Endothelial cell of umbilical vein (primary cell): ENCODE results near the gene MAP3K7CL. TPM values are rescaled to one million over a fixed set of nuclear protein-coding genes. Genes with fewer than 3 reads are reported as not detected.

Source experiments
- BruUV-seq: library from RNA; stranded (reverse); fragments of 400-500 nt; replicated peaks from 2 replicates; lab custom pipeline; 2021; lab: Mats Ljungman, UMichigan
- CTCF ChIA-PET: fragments of 300-600, 350-600 bp; sonication (Branson Sonifier 250); formaldehyde crosslinking; loops from one replicate; lab custom pipeline; 2021; ENCODE audit warnings: antibody characterized with exemption, inconsistent platforms; lab: Charles Lee
- POLR2A ChIA-PET: fragments of 300-600, 350-600 bp; sonication (Branson Sonifier 250); formaldehyde crosslinking; loops from one replicate; lab custom pipeline; 2021; ENCODE audit warnings: antibody characterized with exemption, inconsistent platforms; lab: Charles Lee
- DNase-seq: peaks from one replicate; pipeline ENCODE4 v3.0.0-alpha.2; 2011; ENCODE audit warnings: low read depth, low spot score
- FAIRE-seq: peaks from 2 replicates; lab custom pipeline; 2011; peaks lifted over from hg19 to GRCh38; lab: Jason Lieb, UNC
- H2AFZ ChIP-seq: 2 replicates; pipeline ENCODE4 v1.6.0; 2012; ENCODE audit warnings: low read depth, low read length, control low read depth, inconsistent platforms
- H3K27ac ChIP-seq: 2 replicates; pipeline ENCODE4 v1.5.1; 2011; ENCODE audit warnings: low read depth, mild to moderate bottlenecking, control low read depth, low read length, moderate library complexity; ENCODE audit not compliant: insufficient read depth
- H3K27me3 ChIP-seq, 2 experiments: 2 replicates each; pipeline versions ENCODE4 v1.6.0 to v1.6.1; 2011; ENCODE audit warnings: low read length in 2 of 2, mixed read lengths in 1 of 2; ENCODE audit not compliant: control insufficient read depth in 2 of 2, insufficient read depth in 2 of 2
- H3K36me3 ChIP-seq, 2 experiments: 2 replicates in 1 of 2; 3 replicates in 1 of 2; pipeline ENCODE4 v1.5.1; 2011; ENCODE audit warnings: low read length in 2 of 2, mild to moderate bottlenecking in 1 of 2, moderate library complexity in 1 of 2; ENCODE audit not compliant: control insufficient read depth in 2 of 2, insufficient read depth in 2 of 2; ENCODE audit errors: extremely low read depth in 1 of 2
- H3K4me1 ChIP-seq: 3 replicates; pipeline ENCODE4 v1.5.1; 2011; ENCODE audit warnings: mild to moderate bottlenecking, low read length; ENCODE audit not compliant: control insufficient read depth, insufficient read depth; ENCODE audit errors: extremely low read depth
- H3K4me2 ChIP-seq: 2 replicates; pipeline ENCODE4 v1.6.1; 2011; ENCODE audit warnings: low read length, control low read depth, mixed read lengths; ENCODE audit not compliant: insufficient read depth
- H3K4me3 ChIP-seq, 3 experiments: fragments of 200-600 bp in 1 of 3; sonication (generic), shearing (Covaris generic) in 1 of 3; replicated peaks in 1 of 3; 2 replicates each; pipeline ENCODE4 v1.5.1; 2011 to 2016; ENCODE audit warnings: control low read depth in 3 of 3, low read length in 3 of 3, mild to moderate bottlenecking in 2 of 3, inconsistent platforms in 1 of 3, low read depth in 1 of 3, moderate library complexity in 1 of 3; ENCODE audit not compliant: insufficient read depth in 1 of 3
- H3K79me2 ChIP-seq: 2 replicates; pipeline ENCODE4 v1.6.0; 2012; ENCODE audit warnings: low read length, inconsistent platforms; ENCODE audit not compliant: control insufficient read depth, insufficient read depth
- H3K9ac ChIP-seq: replicated peaks from 2 replicates; pipeline ENCODE3; 2011; ENCODE audit warnings: low read length, control low read depth; ENCODE audit not compliant: insufficient read depth; ENCODE audit errors: extremely low read depth
- H3K9me1 ChIP-seq: replicated peaks from 3 replicates; pipeline ENCODE4 v1.6.0; 2011; ENCODE audit warnings: mild to moderate bottlenecking, low read length; ENCODE audit not compliant: control insufficient read depth, insufficient read depth; ENCODE audit errors: extremely low read depth
- H3K9me3 ChIP-seq: replicated peaks from 2 replicates; pipeline ENCODE4 v1.5.1; 2012; ENCODE audit warnings: low read length, inconsistent platforms; ENCODE audit not compliant: control insufficient read depth, insufficient read depth
- H4K20me1 ChIP-seq: replicated peaks from 2 replicates; pipeline ENCODE3; 2011; ENCODE audit warnings: mild to moderate bottlenecking, low read length; ENCODE audit not compliant: control insufficient read depth, insufficient read depth; ENCODE audit errors: extremely low read depth
- EZH2 ChIP-seq: IDR thresholded peaks from 2 replicates; pipeline ENCODE4 v1.6.1; 2012; ENCODE audit warnings: borderline replicate concordance, low read depth, mild to moderate bottlenecking, moderate library complexity, low read length, inconsistent platforms; ENCODE audit not compliant: severe bottlenecking
- FOS ChIP-seq: IDR thresholded peaks from 2 replicates; pipeline ENCODE4 v1.6.1; 2011; ENCODE audit warnings: mild to moderate bottlenecking, low read length, moderate library complexity, borderline replicate concordance; ENCODE audit not compliant: insufficient read depth
- GATA2 ChIP-seq: IDR thresholded peaks from 2 replicates; pipeline ENCODE4 v1.7.0; 2011; ENCODE audit warnings: low read depth, mild to moderate bottlenecking, moderate library complexity, mixed read lengths, low read length; ENCODE audit not compliant: insufficient read length, insufficient read depth
- JUN ChIP-seq: IDR thresholded peaks from 2 replicates; pipeline ENCODE4 v1.6.1; 2011; ENCODE audit warnings: borderline replicate concordance, low read depth; ENCODE audit not compliant: insufficient read length, insufficient read depth
- MYC ChIP-seq: IDR thresholded peaks from one replicate; pipeline ENCODE4 v1.6.1; 2011; ENCODE audit warnings: mild to moderate bottlenecking, low read depth, low read length
- POLR2A ChIP-seq: IDR thresholded peaks from 2 replicates; pipeline ENCODE4 v1.6.1; 2012; ENCODE audit warnings: low read depth, mild to moderate bottlenecking, control low read depth, low read length
- POLR2AphosphoS5 ChIP-seq: IDR thresholded peaks from 2 replicates; pipeline ENCODE4 v1.6.1; 2012; ENCODE audit warnings: low read depth, mild to moderate bottlenecking, control low read depth, low read length, moderate library complexity; ENCODE audit not compliant: insufficient read depth
- dilution Hi-C: fragments of 300-500 bp; cut with MboI; formaldehyde crosslinking; loops from one replicate; pipeline ENCODE4 v1.15.0; 2019; ENCODE audit warnings: low sequenced_read_pairs; ENCODE audit not compliant: extremely low pct_ligation_motif_present
- intact Hi-C: fragments of 100-400 bp; cut with micrococcal nuclease; formaldehyde crosslinking; loops from one replicate; pipeline ENCODE4 v1.10.0; 2022
- polyA plus RNA-seq, 4 experiments: library from polyadenylated mRNA; depleted of rRNA in 3 of 4; stranded (reverse) in 3 of 4; unstranded in 1 of 4; fragments of >200 nt; gene quantifications; 2 replicates each; pipeline versions ENCODE4 v1.2.1 to v1.2.3, GENCODE V29; 2011 to 2012; ENCODE audit warnings: missing spikeins in 1 of 4
- total RNA-seq: library from RNA; stranded (reverse); gene quantifications from 2 replicates; pipeline ENCODE4 v1.2.3, GENCODE V29; 2021
- TF ChIP-seq, protein P1 (sequence below), 2 donors: IDR thresholded peaks; 1 replicate in 1 of 2; 2 replicates in 1 of 2; pipeline ENCODE4 v1.5.1; 2011; ENCODE audit warnings: low read length in 2 of 2, mild to moderate bottlenecking in 2 of 2, moderate library complexity in 2 of 2, control low read depth in 1 of 2, inconsistent platforms in 1 of 2, low read depth in 1 of 2; ENCODE audit not compliant: insufficient read depth in 1 of 2; ENCODE audit errors: extremely low read depth in 1 of 2
- TF ChIP-seq, protein P2 (sequence below): IDR thresholded peaks from 2 replicates; pipeline ENCODE4 v1.6.1; 2011; ENCODE audit not compliant: insufficient read depth, insufficient read length

The MAP3K7CL gene
- total and polyA plus RNA-seq, 2 donors (not counting 3 experiments of a cell fraction or from before 2014, with no cell fraction given), result 6.1 to 8.1 TPM

DNA sequence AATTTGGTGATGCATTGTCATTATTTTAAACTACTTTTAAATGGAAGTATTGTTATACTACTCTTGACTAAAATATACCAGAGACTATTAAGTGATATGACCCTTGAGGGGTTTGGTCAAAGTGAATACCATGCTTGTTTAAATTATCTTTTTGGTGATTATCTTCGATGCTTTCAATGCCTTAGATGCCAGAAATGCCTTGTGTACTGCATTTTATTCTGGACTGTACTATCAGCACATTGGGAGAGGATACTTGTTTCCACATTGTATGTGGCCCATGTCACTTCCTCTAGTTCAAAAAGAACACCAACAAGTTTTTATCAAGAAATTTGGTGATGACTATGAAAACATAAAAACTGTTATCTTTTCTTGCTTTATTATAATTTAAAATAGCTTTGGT lies 16.3 kb downstream of the MAP3K7CL start:
- intact Hi-C loops (no loop called here), dilution Hi-C loops (no loop called here)
- Histone ChIP-seq H3K27me3 (no peaks in the 10 kb centered on the region), H3K4me2 (peak overlapping the region; percentile 72), H3K9ac (no peak overlapping the region), H3K27ac (peak overlapping the region; percentile 97), H3K9me3 (no peaks in the 10 kb centered on the region), H2AFZ (no peak overlapping the region), H3K4me1 (peaks cover 35% of the 10 kb centered on the region), H3K36me3 (no peaks in the 10 kb centered on the region), H3K79me2 (no peaks in the 10 kb centered on the region), H3K9me1 (no peaks in the 10 kb centered on the region), H4K20me1 (no peaks in the 10 kb centered on the region), H3K4me3 (no peak overlapping the region)
- no TSS peak for BruUV-seq
- POLR2A ChIA-PET, result no interaction called here
- DNase-seq, result peak; percentile 10
- TF ChIP-seq, protein P1, sequence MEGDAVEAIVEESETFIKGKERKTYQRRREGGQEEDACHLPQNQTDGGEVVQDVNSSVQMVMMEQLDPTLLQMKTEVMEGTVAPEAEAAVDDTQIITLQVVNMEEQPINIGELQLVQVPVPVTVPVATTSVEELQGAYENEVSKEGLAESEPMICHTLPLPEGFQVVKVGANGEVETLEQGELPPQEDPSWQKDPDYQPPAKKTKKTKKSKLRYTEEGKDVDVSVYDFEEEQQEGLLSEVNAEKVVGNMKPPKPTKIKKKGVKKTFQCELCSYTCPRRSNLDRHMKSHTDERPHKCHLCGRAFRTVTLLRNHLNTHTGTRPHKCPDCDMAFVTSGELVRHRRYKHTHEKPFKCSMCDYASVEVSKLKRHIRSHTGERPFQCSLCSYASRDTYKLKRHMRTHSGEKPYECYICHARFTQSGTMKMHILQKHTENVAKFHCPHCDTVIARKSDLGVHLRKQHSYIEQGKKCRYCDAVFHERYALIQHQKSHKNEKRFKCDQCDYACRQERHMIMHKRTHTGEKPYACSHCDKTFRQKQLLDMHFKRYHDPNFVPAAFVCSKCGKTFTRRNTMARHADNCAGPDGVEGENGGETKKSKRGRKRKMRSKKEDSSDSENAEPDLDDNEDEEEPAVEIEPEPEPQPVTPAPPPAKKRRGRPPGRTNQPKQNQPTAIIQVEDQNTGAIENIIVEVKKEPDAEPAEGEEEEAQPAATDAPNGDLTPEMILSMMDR (IDR thresholded peaks at IDR 0.05; ENCODE audit: extremely low read depth in 1 of 2, insufficient read depth in 1 of 2, low read depth in 1 of 2, low read length in 2 of 2), result no peak
- TF ChIP-seq EZH2 (no peak), POLR2AphosphoS5 (no peak), MYC (no peak)
- no peak for FAIRE-seq
- CTCF ChIA-PET, result interaction anchor here (2.3 to 3.7 kb wide), 2 partner anchors 8 to 56 kb away, joined by 8 to 9 read pairs; no protein-coding TSS in a partner anchor

DNA sequence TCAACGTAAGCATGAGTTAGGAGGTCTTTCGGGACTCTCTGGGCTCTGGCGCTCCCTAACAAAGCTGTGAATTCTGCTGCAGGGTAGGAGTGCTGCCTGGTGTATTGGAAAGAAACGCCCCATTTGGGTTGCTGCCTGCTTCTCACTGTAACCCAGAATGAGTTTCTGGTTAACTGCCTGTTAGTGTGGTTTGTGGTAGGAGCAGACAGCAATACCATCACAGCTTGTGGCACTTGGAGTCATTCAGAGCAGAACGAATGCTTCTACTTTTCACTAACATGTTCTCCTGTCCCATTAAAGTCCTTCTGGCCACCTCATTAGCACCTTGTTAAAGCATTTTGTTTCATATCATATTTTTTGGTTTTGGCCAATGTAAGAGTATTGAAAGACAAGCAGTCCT lies 18.1 kb downstream of the MAP3K7CL start:
- CTCF ChIA-PET, result interaction anchor here (1.1 to 1.3 kb wide), 3 partner anchors 24 to 61 kb away, joined by 3 to 4 read pairs (median 3); no protein-coding TSS in a partner anchor
- H3K4me2 ChIP-seq, result no peak overlapping the region

More for the DNA sequence above, 18.1 kb downstream of the MAP3K7CL start:
- H3K79me2 ChIP-seq, result no peaks in the 10 kb centered on the region
- FAIRE-seq (no peak), DNase-seq (no peak)
- peaks cover 35% of the 10 kb centered on the region for H3K4me1 ChIP-seq
- POLR2A ChIA-PET, result no interaction called here
- H3K27ac ChIP-seq, result no peak overlapping the region
- H3K27me3 ChIP-seq, result no peaks in the 10 kb centered on the region
- no peaks in the 10 kb centered on the region for H3K9me3 ChIP-seq
- no TSS peak for BruUV-seq
- intact Hi-C loops (no loop called here), dilution Hi-C loops (no loop called here)
- H3K9ac ChIP-seq, result no peak overlapping the region
- TF ChIP-seq POLR2AphosphoS5, result no peak
- no peak for TF ChIP-seq FOS
- TF ChIP-seq POLR2A, result no peak
- TF ChIP-seq GATA2, result no peak
- TF ChIP-seq JUN, result no peak
- TF ChIP-seq MYC, result no peak
- TF ChIP-seq, protein P2, sequence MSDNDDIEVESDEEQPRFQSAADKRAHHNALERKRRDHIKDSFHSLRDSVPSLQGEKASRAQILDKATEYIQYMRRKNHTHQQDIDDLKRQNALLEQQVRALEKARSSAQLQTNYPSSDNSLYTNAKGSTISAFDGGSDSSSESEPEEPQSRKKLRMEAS, result no peak
- TF ChIP-seq EZH2, result no peak
- TF ChIP-seq, protein P1 (IDR thresholded peaks at IDR 0.05; ENCODE audit: extremely low read depth in 1 of 2, insufficient read depth in 1 of 2, low read depth in 1 of 2, low read length in 2 of 2), result no peak
- H2AFZ ChIP-seq, result no peak overlapping the region
- H3K9me1 ChIP-seq, result no peaks in the 10 kb centered on the region
- H4K20me1 ChIP-seq, result no peaks in the 10 kb centered on the region
- no peak overlapping the region for H3K4me3 ChIP-seq
- no peaks in the 10 kb centered on the region for H3K36me3 ChIP-seq
